Activated naive CD4-positive, alpha-beta T cell treated with anti-CD3 and anti-CD28 coated beads, Interleukin-2, amount 10 ng/mL, durations not matched to agents 7 days and 5 days (primary cell): ENCODE data around the gene PPP1R13B.

Experiments
- CTCF ChIA-PET: fragments of 350-600 bp; sonication (Branson Sonifier 250); formaldehyde crosslinking; loops from one replicate; lab custom pipeline; 2021; ENCODE audit warnings: antibody characterized with exemption; lab: Charles Lee
- DNase-seq: peaks from one replicate; pipeline ENCODE4 v3.0.0-alpha.2; 2020
- H3K27ac Mint-ChIP-seq: one replicate; pipeline ENCODE4 v1.8.0; 2021; ENCODE audit warnings: mild to moderate bottlenecking, moderate library complexity, mixed read lengths
- H3K27me3 Mint-ChIP-seq: one replicate; pipeline ENCODE4 v1.8.0; 2021; ENCODE audit warnings: mild to moderate bottlenecking, mixed read lengths
- H3K36me3 Mint-ChIP-seq: one replicate; pipeline ENCODE4 v1.8.0; 2021; ENCODE audit warnings: mixed read lengths
- H3K4me1 Mint-ChIP-seq: one replicate; pipeline ENCODE4 v1.8.0; 2021; ENCODE audit warnings: mixed read lengths
- H3K4me3 Mint-ChIP-seq: one replicate; pipeline ENCODE4 v1.8.0; 2021; ENCODE audit warnings: mild to moderate bottlenecking, moderate library complexity, mixed read lengths
- H3K9me3 Mint-ChIP-seq: one replicate; pipeline ENCODE4 v1.8.0; 2021; ENCODE audit warnings: mixed read lengths

Gene PPP1R13B

DNA sequence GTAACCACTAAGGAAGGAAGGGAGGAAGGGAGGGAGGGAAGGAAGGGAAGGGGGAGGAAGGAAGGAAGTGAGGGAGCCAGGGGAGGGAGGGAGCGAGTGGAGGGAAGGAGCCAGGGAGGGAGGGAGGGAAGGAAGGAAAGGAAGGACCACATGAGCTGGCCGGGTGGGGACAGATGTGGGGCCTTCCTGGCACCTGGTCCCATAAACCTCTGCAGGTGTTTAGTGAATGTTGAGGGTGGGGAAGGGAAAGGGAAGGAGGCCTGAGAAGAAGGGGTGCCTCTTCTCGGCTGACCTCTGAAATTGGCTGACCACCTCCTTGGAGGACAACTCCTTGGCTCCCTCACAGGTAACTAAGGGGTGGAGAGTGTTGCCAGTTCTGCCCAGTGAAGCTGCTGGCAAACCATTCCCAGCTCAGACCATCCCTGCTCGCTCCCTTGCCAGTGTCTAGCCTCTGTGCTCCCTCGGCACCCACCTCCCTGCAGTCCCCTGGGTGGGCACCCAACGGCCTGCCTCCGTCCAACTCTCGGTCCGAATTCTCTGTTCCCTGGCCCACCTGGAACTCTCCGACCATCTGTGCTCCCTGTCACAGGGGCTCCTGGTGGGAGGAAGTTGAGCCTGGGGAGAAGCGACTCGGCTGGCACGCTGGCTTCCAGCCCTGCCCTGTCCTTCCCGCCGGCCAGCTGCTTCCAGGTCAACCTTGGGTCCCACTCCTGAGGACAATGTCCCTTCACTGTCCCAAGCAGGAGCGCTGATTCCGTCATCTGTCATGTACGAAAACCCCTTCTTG lies 12.2 kb upstream of the PPP1R13B start:
- Mint-ChIP-seq H3K4me3 (no peak overlapping the region), H3K9me3 (no peaks in the 10 kb centered on the region), H3K27me3 (peaks cover 21% of the 10 kb centered on the region), H3K27ac (no peak overlapping the region), H3K4me1 (peaks cover 5% of the 10 kb centered on the region), H3K36me3 (no peaks in the 10 kb centered on the region)
- CTCF ChIA-PET = no interaction called here
- DNase-seq = no peak

DNA sequence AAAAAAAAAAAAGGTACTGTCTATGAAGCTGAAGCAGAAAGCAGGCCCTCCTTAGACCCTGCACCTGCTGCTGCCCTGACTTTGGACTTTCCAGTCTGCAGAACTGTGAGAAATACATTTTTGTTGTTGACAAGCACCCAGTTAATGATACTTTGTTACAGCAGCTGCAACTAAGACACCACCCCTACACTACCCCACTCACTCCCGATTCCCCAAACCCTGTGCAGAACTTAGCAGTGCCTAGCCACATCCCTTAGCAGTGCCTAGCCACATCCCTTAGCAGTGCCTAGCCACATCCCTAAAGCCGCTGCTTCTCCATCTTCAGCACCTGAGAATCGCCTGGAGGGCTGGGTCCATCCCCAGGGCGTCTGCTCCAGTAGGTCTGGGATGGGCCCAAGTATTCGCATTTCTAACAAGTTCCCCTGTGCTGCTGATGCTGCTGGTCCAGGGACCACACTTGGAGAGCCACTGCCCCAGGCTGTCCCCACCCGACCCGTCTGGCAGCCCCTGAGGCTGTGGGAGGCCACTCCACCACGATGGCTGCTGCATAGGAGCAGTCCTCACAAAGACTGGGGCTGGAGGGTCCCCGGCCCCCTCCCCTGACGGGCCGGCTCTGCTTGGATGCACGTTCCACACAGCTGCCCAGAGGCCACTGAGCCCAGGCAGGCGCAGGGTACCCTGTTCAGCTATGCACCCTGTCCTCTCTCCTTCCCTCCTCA lies 10.8 kb upstream of the PPP1R13B start:
- H3K27me3 Mint-ChIP-seq = peaks cover 21% of the 10 kb centered on the region
- DNase-seq = no peak
- no peaks in the 10 kb centered on the region for H3K36me3 Mint-ChIP-seq
- CTCF ChIA-PET = no interaction called here
- no peak overlapping the region for H3K27ac Mint-ChIP-seq
- no peaks in the 10 kb centered on the region for H3K9me3 Mint-ChIP-seq
- H3K4me1 Mint-ChIP-seq = peaks cover 7% of the 10 kb centered on the region
- no peak overlapping the region for H3K4me3 Mint-ChIP-seq

DNA sequence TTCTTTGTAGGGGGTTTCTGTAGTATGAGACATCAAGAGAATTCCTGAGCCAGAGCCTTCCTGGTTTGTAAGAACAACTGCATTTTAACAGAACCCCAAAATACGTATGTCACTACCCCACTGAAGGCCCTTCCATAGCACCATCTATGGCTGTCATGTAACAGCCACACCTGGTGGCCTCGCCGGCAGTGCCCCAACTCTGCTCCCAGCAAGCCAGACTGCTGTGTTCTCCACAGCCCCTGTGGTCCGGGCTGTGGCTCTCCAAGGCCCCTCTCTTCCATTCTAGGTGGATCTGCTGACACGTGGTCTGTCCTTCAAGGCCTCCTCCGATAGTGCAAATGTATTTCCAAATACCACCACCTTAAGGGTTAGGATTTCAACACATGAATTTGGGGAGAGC lies 9.9 kb upstream of the PPP1R13B start:
- H3K4me3 Mint-ChIP-seq = no peak overlapping the region
- H3K4me1 Mint-ChIP-seq = peaks cover 7% of the 10 kb centered on the region
- H3K9me3 Mint-ChIP-seq = no peaks in the 10 kb centered on the region
- no peak overlapping the region for H3K27ac Mint-ChIP-seq
- no peaks in the 10 kb centered on the region for H3K36me3 Mint-ChIP-seq
- CTCF ChIA-PET = no interaction called here
- DNase-seq = no peak
- H3K27me3 Mint-ChIP-seq = peaks cover 16% of the 10 kb centered on the region

DNA sequence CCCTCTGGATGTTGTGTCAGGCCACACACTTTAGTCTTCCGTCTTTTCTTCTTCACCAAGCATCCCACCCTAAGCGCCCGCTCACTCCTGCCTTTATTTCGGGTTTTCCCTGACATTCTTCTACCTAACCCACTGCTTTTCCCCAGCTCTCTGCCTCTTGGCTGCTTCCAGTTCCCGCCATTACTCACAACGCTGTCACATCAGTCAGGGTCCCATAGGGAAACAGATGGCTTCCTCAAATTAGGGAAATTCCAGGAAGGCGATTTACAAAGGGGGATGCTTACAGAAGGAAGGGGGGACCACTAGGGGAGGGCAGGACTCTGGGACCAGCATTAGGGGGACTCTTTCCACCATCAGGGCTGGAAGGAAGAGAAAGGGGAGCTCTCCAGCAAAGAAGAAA lies 9.2 kb upstream of the PPP1R13B start:
- no peak overlapping the region for H3K4me3 Mint-ChIP-seq
- no peak for DNase-seq
- H3K27ac Mint-ChIP-seq = no peak overlapping the region
- no peaks in the 10 kb centered on the region for H3K36me3 Mint-ChIP-seq
- H3K9me3 Mint-ChIP-seq = no peaks in the 10 kb centered on the region
- CTCF ChIA-PET = no interaction called here
- peaks cover 7% of the 10 kb centered on the region for H3K4me1 Mint-ChIP-seq
- H3K27me3 Mint-ChIP-seq = peaks cover 13% of the 10 kb centered on the region

DNA sequence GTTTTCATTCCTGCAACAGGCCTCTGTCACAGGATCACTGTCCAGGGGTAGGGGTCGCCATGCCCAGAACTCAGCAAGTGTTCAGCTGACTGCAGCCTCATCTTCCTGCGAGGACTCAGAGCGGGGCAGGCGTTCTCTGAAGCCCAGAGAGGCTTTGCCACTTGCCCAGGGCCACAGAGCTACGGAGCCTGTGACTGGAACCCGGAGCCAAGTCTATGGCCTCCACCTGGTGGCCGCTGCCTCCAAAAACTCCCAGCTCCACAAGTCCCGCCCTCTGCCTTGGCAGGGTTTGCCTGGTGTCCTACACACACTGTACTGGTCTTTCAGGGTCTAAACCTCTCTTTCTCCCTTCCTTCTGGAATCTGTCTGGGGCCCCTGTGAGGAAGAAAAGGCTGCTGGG lies 8.7 kb upstream of the PPP1R13B start:
- H3K4me3 Mint-ChIP-seq = no peak overlapping the region
- H3K27ac Mint-ChIP-seq = no peak overlapping the region
- peaks cover 7% of the 10 kb centered on the region for H3K4me1 Mint-ChIP-seq
- no peak for DNase-seq
- no peaks in the 10 kb centered on the region for H3K36me3 Mint-ChIP-seq
- peaks cover 9% of the 10 kb centered on the region for H3K27me3 Mint-ChIP-seq
- CTCF ChIA-PET = interaction anchor here (1.3 kb wide), 1 partner anchor 47 kb away, joined by 4 read pairs; no protein-coding TSS in a partner anchor
- no peaks in the 10 kb centered on the region for H3K9me3 Mint-ChIP-seq

DNA sequence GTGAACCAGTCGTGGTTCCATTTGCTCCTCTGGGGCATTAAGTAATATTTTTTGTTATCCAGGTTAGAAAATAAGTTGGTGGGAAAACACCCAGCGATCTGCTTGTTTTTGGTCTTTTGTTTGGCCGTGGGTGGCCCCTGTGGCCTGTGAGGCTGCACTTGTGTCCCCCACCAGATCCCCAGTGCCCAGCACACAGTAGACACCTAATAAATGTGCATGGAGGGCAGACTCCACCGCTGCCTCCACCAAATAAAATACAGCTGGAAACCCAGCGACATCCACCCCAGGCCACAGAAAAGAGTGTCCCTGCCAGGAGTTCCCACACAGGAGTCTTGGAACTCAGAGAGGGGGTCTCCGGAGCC lies 8.3 kb upstream of the PPP1R13B start:
- no peak for DNase-seq
- H3K27ac Mint-ChIP-seq = no peak overlapping the region
- H3K4me3 Mint-ChIP-seq = no peak overlapping the region
- no peaks in the 10 kb centered on the region for H3K36me3 Mint-ChIP-seq
- CTCF ChIA-PET = interaction anchor here (1.3 kb wide), 1 partner anchor 47 kb away, joined by 4 read pairs; no protein-coding TSS in a partner anchor
- peaks cover 9% of the 10 kb centered on the region for H3K27me3 Mint-ChIP-seq
- peaks cover 7% of the 10 kb centered on the region for H3K4me1 Mint-ChIP-seq
- no peaks in the 10 kb centered on the region for H3K9me3 Mint-ChIP-seq

DNA sequence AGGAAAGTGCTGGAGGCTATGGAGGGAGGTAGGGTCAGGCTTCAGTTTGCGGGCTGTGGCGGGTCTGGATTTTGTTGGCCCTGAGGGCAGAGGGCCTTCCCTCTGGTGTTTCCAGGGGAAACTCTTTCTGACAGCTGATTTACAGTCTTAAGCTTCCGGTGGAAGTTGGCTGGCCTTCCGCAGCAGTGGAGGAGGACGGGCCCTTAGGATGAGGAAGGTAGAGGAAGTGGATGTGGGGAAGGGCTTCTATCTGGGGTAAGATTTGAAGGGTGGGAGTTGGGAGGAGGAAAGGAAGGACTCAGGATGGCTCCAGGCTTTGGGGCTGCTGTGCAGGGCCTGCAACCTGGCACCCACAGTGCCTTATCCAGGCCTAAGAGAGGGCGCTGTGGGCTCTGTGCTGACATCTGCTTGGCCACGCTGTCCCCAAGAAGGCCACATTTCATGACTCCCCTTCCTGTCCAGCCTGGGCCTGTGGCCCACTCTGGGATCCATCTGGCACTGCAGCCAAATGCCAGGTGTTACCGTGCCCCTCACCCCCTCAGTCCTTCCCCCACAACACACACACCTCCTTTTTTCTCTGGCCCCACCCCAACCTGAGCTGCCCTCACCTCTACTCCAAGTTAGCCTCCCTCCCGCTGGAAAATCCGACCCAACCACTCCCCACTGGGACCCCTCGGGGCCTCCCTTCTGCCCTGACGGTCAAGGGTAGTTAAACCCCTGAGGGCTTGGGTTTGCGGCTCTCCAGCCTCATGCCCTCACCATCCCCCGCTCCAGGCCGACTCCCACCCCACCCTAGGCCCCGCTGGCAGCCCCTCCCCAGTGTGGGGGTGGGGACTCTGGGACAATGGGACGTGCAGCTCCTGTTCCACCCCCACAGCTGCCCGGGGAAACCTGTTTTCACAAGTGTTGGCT lies 7.7 kb upstream of the PPP1R13B start:
- CTCF ChIA-PET = interaction anchor here (1.3 kb wide), 1 partner anchor 46 kb away, joined by 4 read pairs; no protein-coding TSS in a partner anchor
- Mint-ChIP-seq H3K4me1 (peaks cover 7% of the 10 kb centered on the region), H3K4me3 (no peak overlapping the region), H3K27me3 (peaks cover 9% of the 10 kb centered on the region), H3K9me3 (no peaks in the 10 kb centered on the region), H3K36me3 (no peaks in the 10 kb centered on the region), H3K27ac (no peak overlapping the region)
- DNase-seq = no peak

DNA sequence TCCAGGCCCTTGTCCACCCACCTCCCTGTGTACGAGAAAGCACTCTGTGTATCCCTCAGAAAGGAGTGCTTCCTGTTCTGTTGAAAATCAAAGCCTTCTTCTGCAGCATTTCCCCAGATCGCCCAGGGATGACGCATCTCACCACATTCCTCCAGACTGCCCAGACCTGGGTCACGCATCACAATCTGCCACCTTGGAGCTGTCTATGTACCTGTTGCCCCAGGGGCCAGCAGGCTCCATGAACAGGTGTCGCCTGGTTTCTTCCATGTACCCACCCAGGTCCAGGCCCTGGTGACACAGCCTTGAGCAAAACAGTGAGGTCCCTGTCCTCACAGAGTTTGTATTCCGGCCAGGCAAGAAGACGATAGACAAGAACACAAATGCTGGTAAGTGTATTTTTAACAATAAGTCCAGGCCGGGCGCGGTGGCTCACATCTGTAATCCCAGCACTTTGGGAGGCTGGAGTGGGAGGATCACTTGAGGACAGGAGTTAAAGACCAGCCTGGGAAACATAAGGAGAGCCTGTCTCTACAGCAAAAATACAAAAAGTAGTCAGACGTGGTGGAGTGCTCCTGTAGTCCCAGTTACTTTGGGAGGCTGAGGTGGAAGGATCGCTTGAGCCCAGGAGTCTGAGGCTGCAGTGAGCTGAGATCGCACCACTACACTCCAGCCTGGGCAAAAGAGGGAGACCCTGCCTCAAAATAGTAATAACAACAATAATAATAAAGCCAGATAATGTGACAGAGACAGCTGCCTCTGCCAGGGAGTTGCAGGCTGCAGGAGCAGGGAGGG lies 6.8 kb upstream of the PPP1R13B start:
- H3K27ac Mint-ChIP-seq = no peak overlapping the region

DNA sequence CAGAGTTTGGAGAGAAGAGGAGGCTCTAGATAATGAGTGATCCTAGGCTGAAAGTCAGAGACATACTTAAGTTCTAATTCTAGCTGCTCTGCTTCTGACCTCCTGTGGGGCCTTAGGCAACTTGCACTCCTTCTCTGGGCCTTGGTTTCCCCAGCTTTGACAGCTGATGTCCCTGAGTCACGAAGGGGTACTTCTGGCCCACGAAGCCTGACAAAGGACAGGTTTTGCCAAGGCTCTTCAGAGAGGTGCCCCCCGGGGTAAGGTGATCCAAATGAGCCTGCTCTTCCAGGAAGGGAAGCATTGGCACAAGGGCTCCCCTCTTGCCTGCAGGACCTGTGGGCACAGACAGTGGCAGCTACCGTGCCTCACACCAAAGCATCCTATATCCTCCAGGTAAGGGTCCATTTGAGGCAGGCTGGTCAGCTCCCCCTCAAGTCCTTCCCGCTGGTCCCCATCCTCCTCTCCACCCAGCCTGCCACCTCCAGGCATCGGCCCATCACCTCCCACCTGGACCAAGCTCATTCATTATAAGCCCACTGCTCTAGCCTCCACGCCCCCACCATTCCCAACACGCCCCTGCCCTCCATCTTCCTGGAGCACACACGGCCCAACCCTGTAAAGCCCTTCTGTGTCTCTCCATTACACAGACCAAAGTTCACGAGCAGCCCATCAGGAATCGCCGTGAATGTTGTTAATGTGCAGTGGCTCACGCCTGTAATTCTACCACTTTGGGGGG lies 1.9 kb upstream of the PPP1R13B start:
- no peak for DNase-seq
- no peaks in the 10 kb centered on the region for H3K36me3 Mint-ChIP-seq
- H3K27ac Mint-ChIP-seq = no peak overlapping the region
- no peaks in the 10 kb centered on the region for H3K9me3 Mint-ChIP-seq
- CTCF ChIA-PET = interaction anchor here (0.9 kb wide), 1 partner anchor 41 kb away, joined by 5 read pairs; no protein-coding TSS in a partner anchor
- H3K4me1 Mint-ChIP-seq = peaks cover 16% of the 10 kb centered on the region
- peak overlapping the region; percentile 65 for H3K4me3 Mint-ChIP-seq
- H3K27me3 Mint-ChIP-seq = peaks cover 31% of the 10 kb centered on the region

More for the DNA sequence above, 6.8 kb upstream of the PPP1R13B start:
- Mint-ChIP-seq H3K4me1 (peaks cover 7% of the 10 kb centered on the region), H3K9me3 (no peaks in the 10 kb centered on the region), H3K27me3 (peaks cover 11% of the 10 kb centered on the region), H3K36me3 (no peaks in the 10 kb centered on the region), H3K4me3 (no peak overlapping the region)
- CTCF ChIA-PET = no interaction called here
- no peak for DNase-seq

DNA sequence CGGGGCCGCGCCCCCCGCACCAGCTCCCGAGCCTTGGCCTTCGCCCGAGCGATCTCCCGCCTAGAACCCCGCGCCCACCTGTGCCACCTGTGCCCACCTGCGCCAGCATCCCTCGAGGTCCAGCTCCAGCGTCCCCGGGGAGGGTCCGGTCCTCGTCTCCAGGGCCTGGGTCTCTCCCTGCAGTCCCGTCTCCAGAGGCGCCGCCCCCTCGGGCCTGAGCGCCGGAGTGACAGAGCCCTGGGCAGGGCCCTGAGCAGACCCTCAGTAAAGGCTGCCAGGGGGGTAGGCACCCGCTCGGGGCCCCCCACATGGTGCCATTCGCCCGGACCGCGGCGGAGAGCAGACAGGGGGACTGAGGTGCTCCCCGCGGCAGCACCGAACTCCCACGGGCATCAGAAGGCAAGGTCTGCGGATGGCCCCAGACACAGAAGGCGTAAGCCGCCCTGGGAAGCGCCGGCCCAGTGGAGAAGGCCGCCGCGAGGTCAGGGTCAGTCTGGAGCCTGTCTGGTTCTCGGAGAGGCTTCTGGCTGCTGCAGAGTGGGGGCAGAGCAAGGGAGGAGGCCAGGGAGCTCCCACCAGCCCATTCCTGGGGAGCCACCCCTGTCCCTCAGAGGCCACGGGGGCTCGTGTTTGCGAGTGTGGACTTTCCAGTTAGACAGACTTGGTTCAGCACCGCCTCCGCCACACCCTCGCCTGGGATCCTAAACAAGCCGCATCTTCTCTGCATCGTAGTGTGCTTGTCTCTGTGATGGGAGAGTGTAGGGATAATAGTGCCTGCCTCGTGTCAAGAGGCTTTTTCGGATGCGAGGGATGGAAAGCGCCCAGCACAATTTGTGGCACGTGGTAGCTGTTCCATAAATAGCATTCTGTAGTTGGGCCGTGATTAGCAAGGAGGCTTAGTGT lies 1.1 kb upstream of the PPP1R13B start:
- Mint-ChIP-seq H3K9me3 (no peaks in the 10 kb centered on the region), H3K4me3 (peak overlapping the region; percentile 65), H3K27me3 (peaks cover 31% of the 10 kb centered on the region), H3K27ac (no peak overlapping the region), H3K36me3 (no peaks in the 10 kb centered on the region), H3K4me1 (peaks cover 16% of the 10 kb centered on the region)
- no peak for DNase-seq
- CTCF ChIA-PET = interaction anchor here (0.9 kb wide), 1 partner anchor 40 kb away, joined by 5 read pairs; no protein-coding TSS in a partner anchor

DNA sequence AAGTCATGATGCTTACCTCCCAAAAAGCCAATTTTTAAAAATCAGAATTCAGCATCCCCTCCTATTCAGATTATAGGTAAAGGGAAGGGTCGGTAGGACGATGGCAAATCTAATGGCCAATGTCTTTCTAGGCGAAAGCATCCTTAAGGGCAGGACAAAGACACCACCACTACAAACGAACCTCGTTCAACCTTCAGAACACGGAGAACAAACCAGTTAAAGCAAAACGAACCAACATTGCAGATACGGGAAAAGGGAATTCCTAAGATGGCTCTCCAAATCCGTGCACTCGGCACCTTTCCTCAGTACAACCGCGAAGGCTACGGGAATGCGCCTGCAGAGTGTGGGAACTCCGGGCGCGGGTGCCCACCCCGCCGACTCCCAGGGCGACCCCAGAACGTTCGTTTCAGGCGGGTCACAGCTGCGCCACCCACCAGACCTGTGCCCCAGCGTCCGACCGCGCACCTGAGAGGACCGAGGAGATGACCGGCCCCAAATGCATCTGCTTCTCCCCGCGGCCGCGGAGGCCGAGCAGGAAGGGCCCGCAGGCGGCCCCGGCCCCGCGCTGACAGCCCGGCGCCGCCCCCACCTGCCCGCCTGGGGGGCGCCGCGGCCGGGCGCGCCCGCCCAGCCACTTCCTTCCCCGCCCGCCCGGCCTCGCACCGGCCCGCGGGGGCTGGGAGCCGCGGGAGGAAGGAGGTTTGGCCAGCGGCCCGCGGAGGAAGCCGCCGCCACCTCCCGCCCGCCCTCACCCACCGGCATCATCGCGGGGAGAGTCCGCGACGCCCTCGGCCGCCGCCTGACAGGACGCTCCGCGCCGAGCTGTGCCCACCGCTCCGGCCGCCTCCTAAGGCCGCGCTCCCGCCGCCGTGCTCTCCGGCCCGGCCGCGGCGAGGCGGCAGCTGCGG lies 578 bp downstream of the PPP1R13B start:
- Mint-ChIP-seq H3K4me3 (peak overlapping the region; percentile 91), H3K4me1 (peaks cover 16% of the 10 kb centered on the region), H3K9me3 (no peaks in the 10 kb centered on the region), H3K27ac (peak overlapping the region; percentile 82), H3K36me3 (no peaks in the 10 kb centered on the region), H3K27me3 (peaks cover 31% of the 10 kb centered on the region)
- DNase-seq = peak; percentile 50
- CTCF ChIA-PET = no interaction called here
